Chondrocyte (in vitro differentiated cells): ENCODE results near the gene SLC7A8. TPM values are rescaled to one million over a fixed set of nuclear protein-coding genes. Genes with fewer than 3 reads are reported as not detected.
A peak's percentile ranks its signal among the peaks of the same experiment; 100 is the strongest.

ENCODE experiments used
- DNase-seq: peaks from one replicate; pipeline ENCODE4 v3.0.0; 2021; ENCODE audit warnings: mixed read lengths, low spot score
- H3K27ac Mint-ChIP-seq: one replicate; pipeline ENCODE4 v1.8.0; 2021; ENCODE audit warnings: mild to moderate bottlenecking, moderate library complexity, mixed read lengths; ENCODE audit not compliant: unreplicated experiment
- H3K27me3 Mint-ChIP-seq: 2 replicates; pipeline ENCODE4 v1.8.0; 2021; ENCODE audit warnings: low read depth, mixed read lengths
- H3K36me3 Mint-ChIP-seq: 2 replicates; pipeline ENCODE4 v1.8.0; 2021; ENCODE audit warnings: low read depth, mixed read lengths
- H3K4me1 Mint-ChIP-seq: 2 replicates; pipeline ENCODE4 v1.8.0; 2021; ENCODE audit warnings: low read depth, mild to moderate bottlenecking, mixed read lengths
- H3K4me3 Mint-ChIP-seq: one replicate; pipeline ENCODE4 v1.8.0; 2021; ENCODE audit warnings: mild to moderate bottlenecking, moderate library complexity, mixed read lengths; ENCODE audit not compliant: unreplicated experiment
- H3K9me3 Mint-ChIP-seq: 2 replicates; pipeline ENCODE4 v1.8.0; 2021; ENCODE audit warnings: low read depth, mixed read lengths
- CTCF ChIP-seq: fragments of 200-600 bp; sonication (generic); IDR thresholded peaks from 2 replicates; pipeline ENCODE4 v1.5.0; 2021; ENCODE audit warnings: antibody characterized with exemption, mild to moderate bottlenecking, moderate library complexity
- total RNA-seq: library from RNA; stranded (reverse); gene quantifications from 3 replicates; pipeline ENCODE4 v1.2.1, GENCODE V29; 2021

Gene SLC7A8
- total RNA-seq, 1 donor from 2014 or later: 0.45 TPM

- TF ChIP-seq CTCF: no peak
- no peak overlapping the region for H3K27ac Mint-ChIP-seq
- H3K27me3 Mint-ChIP-seq: peaks cover 11% of the 10 kb centered on the region
- DNase-seq: no peak
- H3K4me3 Mint-ChIP-seq: no peak overlapping the region
- H3K4me1 Mint-ChIP-seq: peaks cover 28% of the 10 kb centered on the region
- no peaks in the 10 kb centered on the region for H3K9me3 Mint-ChIP-seq
- no peaks in the 10 kb centered on the region for H3K36me3 Mint-ChIP-seq
Measured at GRCh38 chr14:23163830-23164229, 19.6 kb downstream of the SLC7A8 start.

- TF ChIP-seq CTCF: no peak
- peaks cover 17% of the 10 kb centered on the region for H3K27me3 Mint-ChIP-seq
- DNase-seq: no peak
Measured at GRCh38 chr14:23162800-23163199, 20.7 kb downstream of the SLC7A8 start.

GRCh38 chr14:23162005-23162404 is 21.5 kb downstream of the SLC7A8 start:
- TF ChIP-seq CTCF: no peak
- H3K27me3 Mint-ChIP-seq: peaks cover 17% of the 10 kb centered on the region
- H3K9me3 Mint-ChIP-seq: no peaks in the 10 kb centered on the region
- no peak overlapping the region for H3K27ac Mint-ChIP-seq
- H3K4me3 Mint-ChIP-seq: no peak overlapping the region
- no peaks in the 10 kb centered on the region for H3K36me3 Mint-ChIP-seq
- peaks cover 18% of the 10 kb centered on the region for H3K4me1 Mint-ChIP-seq
- no peak for DNase-seq

More at GRCh38 chr14:23162800-23163199, 20.7 kb downstream of the SLC7A8 start:
- H3K4me1 Mint-ChIP-seq: peaks cover 26% of the 10 kb centered on the region
- H3K4me3 Mint-ChIP-seq: no peak overlapping the region
- no peaks in the 10 kb centered on the region for H3K9me3 Mint-ChIP-seq
- no peaks in the 10 kb centered on the region for H3K36me3 Mint-ChIP-seq
- no peak overlapping the region for H3K27ac Mint-ChIP-seq

- Mint-ChIP-seq H3K4me1 (peaks cover 9% of the 10 kb centered on the region), H3K9me3 (no peaks in the 10 kb centered on the region), H3K4me3 (no peak overlapping the region), H3K27ac (peak overlapping the region; percentile 88), H3K36me3 (no peaks in the 10 kb centered on the region), H3K27me3 (peaks cover 17% of the 10 kb centered on the region)
- TF ChIP-seq CTCF: no peak
- no peak for DNase-seq
Measured at GRCh38 chr14:23160924-23161522, 22.4 kb downstream of the SLC7A8 start.

GRCh38 chr14:23159532-23159931 is 23.9 kb downstream of the SLC7A8 start:
- no peak for DNase-seq
- H3K9me3 Mint-ChIP-seq: no peaks in the 10 kb centered on the region
- H3K27ac Mint-ChIP-seq: no peak overlapping the region
- no peak overlapping the region for H3K4me3 Mint-ChIP-seq
- peaks cover 14% of the 10 kb centered on the region for H3K27me3 Mint-ChIP-seq
- H3K36me3 Mint-ChIP-seq: no peaks in the 10 kb centered on the region
- TF ChIP-seq CTCF: no peak
- H3K4me1 Mint-ChIP-seq: peaks cover 19% of the 10 kb centered on the region
